Measurements from ENCODE around the gene SYNE3.
A peak's percentile ranks its signal among the peaks of the same experiment; 100 is the strongest.

Gene SYNE3

GRCh38 chr14:95536036-95536593, 19.7 kb upstream of the SYNE3 start:
- Histone ChIP-seq H3K4me3 (replicated peaks; ENCODE audit: insufficient read depth, low read length) (peak overlapping the region; percentile 85), H3K27me3 (ENCODE audit: insufficient read depth, poor library complexity, severe bottlenecking) (no peaks in the 10 kb centered on the region), H3K27ac (replicated peaks) (peak overlapping the region; percentile 77)
- no peak for DNase-seq (ENCODE audit: low read depth in 1 of 2, low spot score in 1 of 2)
- TF ChIP-seq GABPA (IDR thresholded peaks at IDR 0.05; ENCODE audit: low read depth) = no peak
- TF ChIP-seq, protein P1, sequence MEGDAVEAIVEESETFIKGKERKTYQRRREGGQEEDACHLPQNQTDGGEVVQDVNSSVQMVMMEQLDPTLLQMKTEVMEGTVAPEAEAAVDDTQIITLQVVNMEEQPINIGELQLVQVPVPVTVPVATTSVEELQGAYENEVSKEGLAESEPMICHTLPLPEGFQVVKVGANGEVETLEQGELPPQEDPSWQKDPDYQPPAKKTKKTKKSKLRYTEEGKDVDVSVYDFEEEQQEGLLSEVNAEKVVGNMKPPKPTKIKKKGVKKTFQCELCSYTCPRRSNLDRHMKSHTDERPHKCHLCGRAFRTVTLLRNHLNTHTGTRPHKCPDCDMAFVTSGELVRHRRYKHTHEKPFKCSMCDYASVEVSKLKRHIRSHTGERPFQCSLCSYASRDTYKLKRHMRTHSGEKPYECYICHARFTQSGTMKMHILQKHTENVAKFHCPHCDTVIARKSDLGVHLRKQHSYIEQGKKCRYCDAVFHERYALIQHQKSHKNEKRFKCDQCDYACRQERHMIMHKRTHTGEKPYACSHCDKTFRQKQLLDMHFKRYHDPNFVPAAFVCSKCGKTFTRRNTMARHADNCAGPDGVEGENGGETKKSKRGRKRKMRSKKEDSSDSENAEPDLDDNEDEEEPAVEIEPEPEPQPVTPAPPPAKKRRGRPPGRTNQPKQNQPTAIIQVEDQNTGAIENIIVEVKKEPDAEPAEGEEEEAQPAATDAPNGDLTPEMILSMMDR (IDR thresholded peaks at IDR 0.05; ENCODE audit: insufficient read depth, low read length) = no peak
- 0 out of 2 replicates have a peak, but pooled peaks have one; percentile 17 for TF ChIP-seq POLR2AphosphoS5 (IDR thresholded peaks at IDR 0.05; ENCODE audit: low read depth)

DNA sequence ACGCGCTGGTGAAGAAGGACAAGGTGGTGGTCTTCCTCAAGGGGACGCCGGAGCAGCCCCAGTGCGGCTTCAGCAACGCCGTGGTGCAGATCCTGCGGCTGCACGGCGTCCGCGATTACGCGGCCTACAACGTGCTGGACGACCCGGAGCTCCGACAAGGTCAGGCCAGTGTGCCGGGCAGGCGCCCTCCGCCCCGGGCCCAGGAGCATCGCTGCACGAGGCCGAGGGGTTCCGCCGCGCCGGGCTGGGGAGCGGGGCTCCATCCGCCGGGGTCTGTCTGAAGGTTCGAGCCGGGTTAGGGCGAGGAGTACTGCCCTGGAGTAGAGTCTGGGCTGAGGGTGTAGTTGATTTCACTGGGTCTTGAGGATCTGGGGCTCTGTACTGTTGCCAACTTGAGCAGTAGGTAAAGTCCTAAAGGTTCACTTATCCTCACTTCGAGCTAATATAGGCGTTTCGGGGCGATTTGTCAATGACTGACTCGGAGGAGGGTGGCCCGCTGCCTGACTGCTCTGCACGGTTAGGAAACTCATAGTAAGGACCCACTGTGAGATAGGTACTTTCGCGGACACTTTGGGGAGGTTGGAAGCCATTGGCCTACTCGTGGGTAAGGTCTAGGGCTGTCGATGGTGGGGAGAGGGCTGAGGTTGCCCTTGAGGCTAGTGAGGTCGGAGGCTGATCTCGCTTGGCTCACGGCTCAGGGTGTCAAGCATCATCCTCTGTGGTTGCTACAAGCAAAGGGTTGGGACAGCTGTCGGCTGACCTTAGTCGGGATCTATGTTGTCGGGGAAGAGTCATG, 19.0 kb upstream of the SYNE3 start:
- Histone ChIP-seq H3K27ac (replicated peaks) (peak overlapping the region; percentile 77), H3K4me3 (replicated peaks; ENCODE audit: insufficient read depth, low read length) (peak overlapping the region; percentile 85), H3K27me3 (ENCODE audit: insufficient read depth, poor library complexity, severe bottlenecking) (no peaks in the 10 kb centered on the region)
- DNase-seq (ENCODE audit: low read depth in 1 of 2, low spot score in 1 of 2) = no peak
- no peak for TF ChIP-seq GABPA (IDR thresholded peaks at IDR 0.05; ENCODE audit: low read depth)
- TF ChIP-seq, protein P1 (IDR thresholded peaks at IDR 0.05; ENCODE audit: insufficient read depth, low read length) = no peak
- no peak for TF ChIP-seq REST (IDR thresholded peaks at IDR 0.05; ENCODE audit: insufficient replicate concordance, low read depth)
- no peak for TF ChIP-seq SPI1 (IDR thresholded peaks at IDR 0.05; ENCODE audit: borderline replicate concordance, low read depth)
- TF ChIP-seq POLR2AphosphoS5 (IDR thresholded peaks at IDR 0.05; ENCODE audit: low read depth) = no peak

DNA sequence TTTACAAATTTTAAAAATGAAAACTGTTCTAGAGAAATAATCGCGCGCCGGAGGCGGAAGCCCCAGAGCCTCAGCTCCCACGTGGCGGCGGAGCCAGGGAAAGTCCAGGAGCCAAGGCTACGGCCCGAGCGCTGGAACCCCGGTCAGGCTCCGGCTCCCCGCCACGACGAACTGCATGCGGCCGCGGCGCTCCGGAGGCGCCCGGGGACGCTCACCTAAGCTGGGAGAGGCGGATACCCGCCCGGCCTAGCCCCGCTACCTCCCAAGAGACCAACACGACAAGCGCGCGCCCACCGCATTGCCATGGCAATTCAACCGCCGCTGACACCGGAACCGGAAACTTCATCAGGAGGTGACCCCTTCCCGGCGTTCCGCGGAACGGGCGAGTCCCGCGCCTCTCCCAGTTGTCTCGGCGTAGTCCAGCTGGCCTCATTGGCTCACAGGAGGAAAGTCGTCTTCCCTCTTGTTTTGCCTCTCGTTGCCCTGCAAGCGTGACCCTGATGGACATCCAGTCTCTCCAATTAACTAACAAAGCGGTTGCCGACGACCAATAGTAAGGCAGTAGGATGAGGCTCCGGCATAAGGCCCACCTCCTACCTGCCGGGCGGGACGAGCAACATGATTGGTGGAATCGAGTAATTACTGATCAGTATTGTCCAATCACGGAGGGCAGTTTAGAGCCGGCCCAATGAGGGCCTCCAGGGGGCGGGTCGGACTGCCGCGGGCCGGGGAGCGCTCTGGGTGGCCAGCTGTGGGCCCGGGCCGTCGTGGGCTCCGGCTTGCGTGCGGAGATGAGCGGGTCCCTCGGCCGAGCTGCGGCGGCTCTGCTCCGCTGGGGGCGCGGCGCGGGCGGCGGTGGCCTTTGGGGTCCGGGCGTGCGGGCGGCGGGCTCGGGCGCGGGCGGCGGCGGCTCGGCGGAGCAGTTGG, 18.1 kb upstream of the SYNE3 start, which contains the start of gene GLRX5:
Gene GLRX5, plus strand, starts transcription at position 752 of the 927 bp plus-strand sequence. Its CDS starts 40 bp downstream, at position 792.
- TF ChIP-seq POLR2AphosphoS5 (IDR thresholded peaks at IDR 0.05; ENCODE audit: low read depth) (peak; percentile 75), SPI1 (IDR thresholded peaks at IDR 0.05; ENCODE audit: borderline replicate concordance, low read depth) (no peak), GABPA (IDR thresholded peaks at IDR 0.05; ENCODE audit: low read depth) (peak; percentile 97), REST (IDR thresholded peaks at IDR 0.05; ENCODE audit: insufficient replicate concordance, low read depth) (peak; percentile 33)
- TF ChIP-seq, protein P1 (IDR thresholded peaks at IDR 0.05; ENCODE audit: insufficient read depth, low read length) = no peak
- Histone ChIP-seq H3K4me3 (replicated peaks; ENCODE audit: insufficient read depth, low read length) (peak within 1 kb of the TSS; percentile 85), H3K27me3 (ENCODE audit: insufficient read depth, poor library complexity, severe bottlenecking) (no peaks in the 10 kb centered on the region), H3K27ac (replicated peaks) (peak within 1 kb of the TSS; percentile 98)
- peak; percentile 99 to 100 for DNase-seq (ENCODE audit: low read depth in 1 of 2, low spot score in 1 of 2)

All from HL-60 (cell line).